ENCODE measurements around the gene CLDN15. TPM values are rescaled to one million over a fixed set of nuclear protein-coding genes. Genes with fewer than 3 reads are reported as not detected.
"Not testable (repeated sequence)": the region's sequence is repeated elsewhere in the genome, so short reads cannot be mapped to it uniquely, and the experiment has no call there.

CLDN15 gene
- total and polyA plus RNA-seq, 2 donors, result 5.3 to 15.2 TPM

DNA sequence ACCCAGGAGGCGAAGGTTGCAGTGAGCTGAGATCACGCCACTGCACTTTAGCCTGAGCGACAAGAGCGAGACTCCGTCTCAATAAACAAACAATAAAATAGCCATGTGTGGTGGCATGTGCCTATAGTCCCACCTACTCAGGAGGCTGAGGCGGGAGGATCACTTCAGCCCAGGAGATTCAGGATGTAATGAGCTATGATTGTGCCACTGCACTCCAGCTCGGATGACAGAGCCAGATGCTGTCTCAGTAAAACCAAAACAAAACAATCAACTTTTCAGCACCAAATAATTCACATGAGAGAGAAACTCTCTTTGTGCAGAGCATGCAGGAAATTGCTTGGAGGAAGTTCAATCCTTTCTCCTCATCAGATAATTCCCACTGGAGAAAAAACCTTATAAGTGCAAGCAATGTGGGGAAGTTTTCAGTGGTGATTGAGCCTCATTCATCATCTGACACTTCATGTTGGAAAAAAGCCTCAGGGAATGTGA lies 20.7 kb upstream of the CLDN15 start:
- Histone ChIP-seq H3K4me1 (ENCODE audit: insufficient read depth) (no peaks in the 10 kb centered on the region), H3K27ac (ENCODE audit: low read depth) (no peak overlapping the region)
- WGBS, result 39% methylated on average over 7 of the region's 7 CpGs

GRCh38 chr7:101255796-101256195 lies 18.2 kb upstream of the CLDN15 start:
- H3K4me1 ChIP-seq (ENCODE audit: insufficient read depth), result peaks cover 3% of the 10 kb centered on the region
- WGBS, result 73% methylated on average over 4 of the region's 4 CpGs
- H3K36me3 ChIP-seq (ENCODE audit: insufficient read depth), result no peaks in the 10 kb centered on the region
- no peak overlapping the region for H3K4me3 ChIP-seq (ENCODE audit: low read depth, low read length)
- H3K27ac ChIP-seq (ENCODE audit: low read depth), result no peak overlapping the region
- DNase-seq (ENCODE audit: extremely low spot score), result no peak

More for the DNA sequence above, 20.7 kb upstream of the CLDN15 start:
- DNase-seq (ENCODE audit: extremely low spot score), result no peak
- Histone ChIP-seq H3K4me3 (ENCODE audit: low read depth, low read length) (no peak overlapping the region), H3K36me3 (ENCODE audit: insufficient read depth) (no peaks in the 10 kb centered on the region)

DNA sequence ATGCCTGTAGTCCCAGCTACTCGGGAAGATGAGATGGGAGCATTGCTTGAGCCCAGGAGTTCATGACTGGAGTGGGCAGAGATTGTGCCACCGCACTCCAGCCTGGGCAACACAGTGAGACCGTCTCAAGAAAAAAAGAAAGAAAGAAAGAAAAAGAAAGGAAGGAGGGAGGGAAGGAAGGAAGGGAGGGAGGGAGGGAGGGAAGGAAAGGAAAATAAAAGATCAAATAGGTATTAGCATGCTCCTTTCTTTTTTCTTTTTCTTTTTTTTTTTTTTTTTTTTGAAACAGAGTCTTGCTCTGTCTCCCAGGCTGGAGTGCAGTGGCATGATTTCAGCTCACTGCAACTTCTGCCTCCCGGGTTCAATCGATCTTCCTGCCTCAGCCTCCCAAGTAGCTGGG lies 15.6 kb upstream of the CLDN15 start:
- not testable (repeated sequence) for H3K36me3 ChIP-seq (ENCODE audit: insufficient read depth); H3K4me3 ChIP-seq (ENCODE audit: low read depth, low read length); DNase-seq (ENCODE audit: extremely low spot score); H3K4me1 ChIP-seq (ENCODE audit: insufficient read depth); H3K27ac ChIP-seq (ENCODE audit: low read depth)
- WGBS, result 90% methylated on average over 5 of the region's 5 CpGs

GRCh38 chr7:101251871-101252659 lies 14.5 kb upstream of the CLDN15 start:
- peak overlapping the region; percentile 0 for H3K27ac ChIP-seq (ENCODE audit: low read depth)
- under 1% methylated on average over 55 of the region's 55 CpGs for WGBS

DNA sequence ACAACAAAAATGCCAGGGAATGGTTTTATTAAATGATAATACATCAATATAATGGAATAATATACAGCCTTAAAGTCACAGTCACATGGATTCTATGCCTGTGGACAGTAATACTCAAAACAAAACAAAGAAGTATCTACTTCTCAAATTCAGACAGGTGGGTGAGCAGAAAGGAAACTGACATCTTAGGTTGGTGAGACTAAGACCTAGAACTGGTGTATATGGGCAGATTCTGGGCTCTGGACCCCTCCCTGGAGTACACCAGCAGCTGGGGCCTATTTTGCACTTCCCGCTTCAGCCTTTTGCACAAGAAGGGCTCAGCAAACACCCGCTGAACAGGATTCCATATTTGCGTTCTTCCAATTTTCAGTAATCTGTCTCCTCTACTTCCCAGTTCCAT lies 12.7 kb upstream of the CLDN15 start:
- DNase-seq (ENCODE audit: extremely low spot score), result no peak
- Histone ChIP-seq H3K4me3 (ENCODE audit: low read depth, low read length) (no peak overlapping the region), H3K36me3 (ENCODE audit: insufficient read depth) (no peaks in the 10 kb centered on the region), H3K27ac (ENCODE audit: low read depth) (no peak overlapping the region), H3K4me1 (ENCODE audit: insufficient read depth) (peaks cover 3% of the 10 kb centered on the region)
- WGBS, result 96% methylated on average over 3 of the region's 3 CpGs

More at GRCh38 chr7:101251871-101252659, 14.5 kb upstream of the CLDN15 start:
- Histone ChIP-seq H3K4me3 (ENCODE audit: low read depth, low read length) (peak overlapping the region; percentile 66), H3K36me3 (ENCODE audit: insufficient read depth) (no peaks in the 10 kb centered on the region), H3K4me1 (ENCODE audit: insufficient read depth) (peaks cover 3% of the 10 kb centered on the region)
- DNase-seq (ENCODE audit: extremely low spot score), result peak; percentile 94

- WGBS, result 96% methylated on average over 5 of the region's 5 CpGs
- Histone ChIP-seq H3K36me3 (ENCODE audit: insufficient read depth) (no peaks in the 10 kb centered on the region), H3K27ac (ENCODE audit: low read depth) (no peak overlapping the region), H3K4me3 (ENCODE audit: low read depth, low read length) (no peak overlapping the region), H3K4me1 (ENCODE audit: insufficient read depth) (peaks cover 3% of the 10 kb centered on the region)
- no peak for DNase-seq (ENCODE audit: extremely low spot score)
Observed at GRCh38 chr7:101248276-101248675, 10.7 kb upstream of the CLDN15 start.

- no peak for DNase-seq (ENCODE audit: extremely low spot score)
- peak overlapping the region; percentile 72 for H3K4me3 ChIP-seq (ENCODE audit: low read depth, low read length)
- no peaks in the 10 kb centered on the region for H3K4me1 ChIP-seq (ENCODE audit: insufficient read depth)
- no peaks in the 10 kb centered on the region for H3K36me3 ChIP-seq (ENCODE audit: insufficient read depth)
- WGBS, result 23% methylated on average over 32 of the region's 32 CpGs
- peak overlapping the region; percentile 35 for H3K27ac ChIP-seq (ENCODE audit: low read depth)
Observed at GRCh38 chr7:101245147-101245668, 7.6 kb upstream of the CLDN15 start.

DNA sequence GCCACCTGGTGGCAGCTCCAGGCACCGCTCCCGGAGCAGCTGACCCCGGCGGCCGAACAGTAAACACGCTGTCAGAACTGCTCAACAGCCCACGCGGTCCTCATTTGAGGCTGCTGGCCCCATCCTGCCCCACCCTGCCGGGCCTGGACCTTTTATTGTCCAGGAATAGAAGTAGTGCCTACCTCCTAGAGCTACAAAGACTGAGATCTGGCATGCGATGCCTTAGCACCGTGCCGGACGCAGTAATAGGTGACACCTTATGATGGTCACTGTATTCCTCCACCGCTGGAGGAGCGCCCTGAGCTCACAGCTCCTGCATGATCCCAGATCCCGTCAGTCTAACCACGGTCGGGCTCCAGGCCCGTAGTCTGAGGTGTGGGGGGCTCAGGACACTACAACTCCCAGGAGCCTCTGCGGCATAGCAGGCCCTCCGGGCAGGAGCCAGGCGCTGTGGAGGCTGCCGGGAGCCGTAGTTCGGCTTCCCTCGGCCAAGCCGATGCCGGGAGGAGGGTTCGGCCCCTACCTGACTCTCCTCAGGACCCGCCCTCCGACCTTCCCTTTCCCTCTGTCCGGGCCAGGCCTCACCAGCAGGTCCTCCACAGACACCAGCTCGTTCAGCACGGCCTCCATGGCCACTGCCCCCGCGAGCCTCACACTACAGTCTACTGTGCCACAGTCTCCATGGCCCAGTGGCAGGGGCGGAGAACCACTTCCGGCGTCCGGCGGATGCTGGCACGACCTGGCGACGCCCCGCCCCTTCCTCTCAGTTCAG lies 7.0 kb upstream of the CLDN15 start, which contains the start of gene FIS1:
Gene FIS1, minus strand, starts transcription at position 707 of the 772 bp plus-strand sequence. Its CDS starts 77 bp downstream, at position 630.
- DNase-seq (ENCODE audit: extremely low spot score), result peak; percentile 76
- Histone ChIP-seq H3K4me1 (ENCODE audit: insufficient read depth) (no peaks in the 10 kb centered on the region), H3K36me3 (ENCODE audit: insufficient read depth) (no peaks in the 10 kb centered on the region), H3K27ac (ENCODE audit: low read depth) (peak within 1 kb of the TSS; percentile 94), H3K4me3 (ENCODE audit: low read depth, low read length) (peak within 1 kb of the TSS; percentile 72)
- WGBS, result under 1% methylated on average over 45 of the region's 45 CpGs

DNA sequence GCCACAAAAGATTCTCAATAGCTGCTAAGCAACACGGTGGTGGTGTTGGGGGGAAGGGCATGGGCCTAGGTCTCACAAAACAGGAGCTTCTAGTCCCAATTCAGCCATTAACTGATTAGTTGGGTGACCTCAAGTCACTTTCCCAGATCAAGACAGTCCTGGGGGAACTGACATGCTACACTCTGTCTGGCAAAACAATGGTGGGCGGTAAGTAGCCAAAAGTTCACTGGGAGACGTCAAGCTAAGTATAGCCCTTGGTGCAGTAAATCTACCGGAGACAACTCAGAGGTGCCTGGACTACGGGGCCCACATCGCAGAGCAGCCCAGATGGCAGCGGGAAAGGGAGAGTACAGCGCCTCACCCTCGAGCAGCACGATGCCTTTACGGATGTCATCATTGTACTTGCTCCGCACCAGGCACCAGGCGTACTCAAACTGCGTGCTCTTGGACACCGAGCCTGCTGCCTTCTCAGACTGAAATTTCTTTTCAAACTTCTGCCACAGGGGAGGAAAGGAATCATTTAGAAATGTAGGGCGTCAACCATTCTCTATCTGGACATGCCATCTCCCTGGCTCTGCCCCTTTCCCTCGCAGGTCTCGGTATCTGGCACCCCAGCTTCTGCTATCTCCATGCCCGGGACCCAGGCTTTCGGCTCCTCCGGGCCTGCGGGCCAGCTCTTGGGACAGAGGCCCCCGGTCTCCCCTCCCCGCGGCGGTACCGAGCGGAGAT lies 6.2 kb upstream of the CLDN15 start:
- Histone ChIP-seq H3K27ac (ENCODE audit: low read depth) (peak overlapping the region; percentile 94), H3K4me1 (ENCODE audit: insufficient read depth) (no peaks in the 10 kb centered on the region), H3K36me3 (ENCODE audit: insufficient read depth) (no peaks in the 10 kb centered on the region), H3K4me3 (ENCODE audit: low read depth, low read length) (peak overlapping the region; percentile 72)
- 23% methylated on average over 28 of the region's 28 CpGs for WGBS
- DNase-seq (ENCODE audit: extremely low spot score), result no peak

DNA sequence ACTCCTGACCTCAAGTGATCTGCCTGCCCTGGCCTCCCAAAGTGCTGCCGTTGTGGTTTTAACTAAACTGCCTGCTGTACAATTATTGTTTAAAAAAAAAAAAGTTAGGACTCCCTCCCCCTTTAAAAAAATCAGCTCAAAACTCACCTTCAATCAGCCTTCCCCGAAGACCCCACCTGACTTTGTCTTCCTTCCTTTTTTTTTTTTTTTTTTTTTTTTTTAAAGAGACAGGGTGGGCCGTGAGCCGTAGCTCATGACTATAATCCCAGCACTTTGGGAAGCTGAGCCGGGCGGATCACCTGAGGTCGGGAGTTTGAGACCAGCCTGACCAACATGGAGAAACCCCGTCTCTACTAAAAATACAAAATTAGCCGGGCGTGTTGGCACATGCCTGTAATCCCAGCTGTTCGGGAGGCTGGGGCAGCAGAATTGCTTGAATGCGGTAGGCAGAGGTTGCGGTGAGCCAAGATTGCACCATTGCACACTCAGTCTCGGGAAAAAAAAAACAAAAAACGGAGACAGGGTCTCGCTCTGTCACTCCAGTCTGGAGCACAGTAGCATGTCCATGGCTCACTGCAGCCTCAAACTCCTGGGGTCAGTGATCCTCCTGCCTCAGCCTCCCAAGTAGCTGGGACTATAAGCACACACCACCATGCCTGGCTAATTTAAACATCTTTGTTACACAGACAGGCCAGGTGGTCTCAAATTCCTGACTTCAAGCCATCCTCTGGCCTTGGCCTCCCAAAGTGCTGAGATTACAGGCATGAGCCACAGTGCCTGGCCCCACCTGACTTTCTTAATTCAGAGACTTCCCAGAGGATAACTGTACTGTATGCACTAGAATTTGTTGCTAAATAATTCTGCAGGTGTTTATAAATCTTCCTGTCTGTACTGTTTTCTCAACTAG lies 4.1 kb upstream of the CLDN15 start:
- H3K4me3 ChIP-seq (ENCODE audit: low read depth, low read length), result no peak overlapping the region
- H3K27ac ChIP-seq (ENCODE audit: low read depth), result no peak overlapping the region
- H3K4me1 ChIP-seq (ENCODE audit: insufficient read depth), result no peaks in the 10 kb centered on the region
- no peak for DNase-seq (ENCODE audit: extremely low spot score)
- no peaks in the 10 kb centered on the region for H3K36me3 ChIP-seq (ENCODE audit: insufficient read depth)
- WGBS, result 80% methylated on average over 16 of the region's 16 CpGs

DNA sequence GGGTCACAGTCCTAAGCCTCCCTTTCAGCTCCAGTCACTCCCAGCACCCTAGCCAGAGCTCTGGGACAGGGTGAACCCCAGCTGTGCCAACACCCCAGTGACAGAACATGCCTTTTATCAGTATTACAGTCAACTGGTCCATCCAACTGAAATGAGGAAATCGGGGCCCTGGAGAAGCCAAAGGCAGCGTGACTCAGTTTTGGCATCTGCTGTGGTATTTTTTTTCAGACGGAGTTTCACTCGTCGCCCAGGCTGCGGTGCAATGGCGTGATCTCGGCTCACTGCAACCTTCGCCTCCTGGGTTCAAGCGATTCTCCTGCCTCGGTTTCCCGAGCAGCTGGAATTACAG lies 3.4 kb upstream of the CLDN15 start:
- no peak for DNase-seq (ENCODE audit: extremely low spot score)
- H3K4me1 ChIP-seq (ENCODE audit: insufficient read depth), result no peaks in the 10 kb centered on the region
- no peak overlapping the region for H3K27ac ChIP-seq (ENCODE audit: low read depth)
- no peaks in the 10 kb centered on the region for H3K36me3 ChIP-seq (ENCODE audit: insufficient read depth)
- 89% methylated on average over 12 of the region's 12 CpGs for WGBS
- H3K4me3 ChIP-seq (ENCODE audit: low read depth, low read length), result no peak overlapping the region

DNA sequence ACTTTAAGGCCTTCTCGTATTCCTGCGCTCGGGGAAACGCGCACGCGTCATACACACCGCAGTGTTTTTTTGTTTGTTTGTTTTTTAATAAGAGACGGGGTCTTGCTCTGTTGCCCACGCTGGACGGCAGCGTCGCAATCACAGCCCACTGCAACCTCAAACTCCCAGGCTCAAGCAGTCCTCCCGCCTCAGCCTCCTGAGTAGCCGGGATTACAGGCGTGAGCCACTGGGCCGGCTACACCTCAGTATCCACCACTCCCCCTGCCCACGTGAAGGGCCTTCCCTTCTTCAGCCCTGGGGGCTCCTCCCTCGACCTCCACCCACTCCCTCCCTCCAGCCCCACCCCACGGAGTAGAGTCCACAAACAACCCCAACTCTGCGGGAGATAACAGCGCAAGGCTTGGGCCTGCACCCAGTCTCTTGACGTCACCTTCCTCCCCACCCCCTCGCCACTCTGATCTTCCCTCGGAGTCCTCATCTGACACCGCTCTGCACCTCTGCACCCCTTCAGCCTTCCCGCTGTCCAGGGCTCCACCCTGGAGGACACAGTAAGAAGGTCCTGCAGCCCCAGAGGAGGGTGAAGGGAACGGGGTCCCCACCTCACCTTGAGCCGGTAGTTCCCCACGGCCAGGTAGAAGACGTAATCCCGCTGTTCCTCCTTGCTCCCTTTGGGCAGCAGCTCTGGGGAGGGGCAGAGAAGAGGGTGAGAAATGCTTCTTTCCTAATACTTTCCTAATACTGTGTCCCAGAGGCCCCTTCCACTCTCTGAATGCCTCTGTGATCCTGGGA lies 2.8 kb upstream of the CLDN15 start:
- 89% methylated on average over 32 of the region's 32 CpGs for WGBS
- DNase-seq (ENCODE audit: extremely low spot score), result no peak
- Histone ChIP-seq H3K36me3 (ENCODE audit: insufficient read depth) (no peaks in the 10 kb centered on the region), H3K4me3 (ENCODE audit: low read depth, low read length) (no peak overlapping the region), H3K27ac (ENCODE audit: low read depth) (no peak overlapping the region), H3K4me1 (ENCODE audit: insufficient read depth) (no peaks in the 10 kb centered on the region)

All from urinary bladder (tissue), 4 donors.